GM12878 (cell line): ENCODE measurements around the gene CCDC201.

Experiments
- ATF3 ChIP-seq: IDR thresholded peaks from 2 replicates; pipeline ENCODE4 v1.6.1; 2011; ENCODE audit warnings: low read depth, mild to moderate bottlenecking, low read length, moderate library complexity, borderline replicate concordance; ENCODE audit errors: extremely low read depth
- CTCF ChIP-seq, 3 experiments: IDR thresholded peaks in 2 of 3; conservative IDR thresholded peaks in 1 of 3; 2 replicates each; pipeline ENCODE4 v1.5.1; 2011; ENCODE audit warnings: low read depth in 3 of 3, low read length in 3 of 3, mild to moderate bottlenecking in 3 of 3, control low read depth in 2 of 3, moderate library complexity in 2 of 3, inconsistent platforms in 1 of 3, mixed read lengths in 1 of 3; ENCODE audit not compliant: control insufficient read depth in 2 of 3, insufficient read depth in 1 of 3; ENCODE audit errors: extremely low read depth in 1 of 3
- E2F8 ChIP-seq: fragments of 450-650 bp; IDR thresholded peaks from 2 replicates; pipeline ENCODE4 v1.6.1; 2018; ENCODE audit warnings: mild to moderate bottlenecking, low read depth, moderate library complexity; ENCODE audit not compliant: partially characterized antibody
- ETV6 ChIP-seq, 2 experiments: fragments of 450-650 bp in 1 of 2; IDR thresholded peaks in 1 of 2; conservative IDR thresholded peaks in 1 of 2; 2 replicates each; pipeline ENCODE4 v1.6.1; 2014; ENCODE audit warnings: antibody characterized with exemption in 1 of 2, borderline replicate concordance in 1 of 2, low read depth in 1 of 2, mild to moderate bottlenecking in 1 of 2, moderate library complexity in 1 of 2
- RFX5 ChIP-seq: IDR thresholded peaks from 2 replicates; pipeline ENCODE4 v1.6.1; 2011; ENCODE audit warnings: low read depth, low read length, improper control_type of control experiment
- STAT1 ChIP-seq: fragments of 450-650 bp; conservative IDR thresholded peaks from 2 replicates; pipeline ENCODE4 v1.6.1; 2014; ENCODE audit warnings: antibody characterized with exemption, mild to moderate bottlenecking
- ZNF384 ChIP-seq: IDR thresholded peaks from 2 replicates; pipeline ENCODE4 v1.6.1; 2012; ENCODE audit warnings: low read depth, mild to moderate bottlenecking, low read length, improper control_type of control experiment, borderline replicate concordance

- TF ChIP-seq ZNF384 (no peak), ETV6 (conservative IDR thresholded peaks at IDR 0.05 in 1 of 2, IDR thresholded peaks at IDR 0.05 in 1 of 2; ENCODE audit: borderline replicate concordance in 1 of 2, low read depth in 1 of 2) (no peak), STAT1 (no peak), CTCF (IDR thresholded peaks at IDR 0.05 in 2 of 3, conservative IDR thresholded peaks at IDR 0.05 in 1 of 3; ENCODE audit: control insufficient read depth in 2 of 3, extremely low read depth in 1 of 3, insufficient read depth in 1 of 3, low read depth in 3 of 3, low read length in 3 of 3) (no peak), E2F8 (no peak), RFX5 (no peak), ATF3 (no peak)
These were observed 7.6 kb upstream of the CCDC201 start for GRCh38 chr7:45880433-45880860.
